ENCODE results near the gene CITED2. TPM values are rescaled to one million over a fixed set of nuclear protein-coding genes. Genes with fewer than 3 reads are reported as not detected.

CITED2 gene
- total and polyA plus RNA-seq, 8 donors, result 70.0 to 321 (median 132) TPM

DNA sequence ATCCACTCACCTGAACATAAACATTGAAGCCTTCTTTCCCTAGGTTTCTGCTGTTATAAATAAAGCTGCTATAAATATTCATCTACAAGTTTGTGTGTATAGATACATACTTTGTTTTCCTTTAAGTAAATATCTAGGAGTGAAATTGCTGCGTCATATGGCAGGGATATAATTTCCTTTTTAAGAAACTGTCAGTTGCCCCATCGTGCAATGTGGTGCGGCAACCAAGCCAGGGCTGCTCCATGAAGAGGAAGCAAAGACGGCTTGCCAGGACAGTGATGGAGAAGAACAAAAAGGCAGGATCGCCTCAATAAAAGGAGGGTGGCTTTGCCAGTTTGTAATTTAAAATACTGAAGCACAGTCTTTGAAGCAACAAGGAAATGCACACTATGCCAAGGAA is 36.6 kb downstream of the CITED2 start:
- H3K9me3 ChIP-seq, result no peaks in the 10 kb centered on the region
- ATAC-seq (peak; percentile 71), DNase-seq (peak in 2 of 4 donors; percentile 76 to 77)
- H3K36me3 ChIP-seq, result no peaks in the 10 kb centered on the region
- no peak overlapping the region for H3K4me3 ChIP-seq
- H3K27ac ChIP-seq, result peak overlapping the region in 1 of 2 donors; percentile 77
- intact Hi-C loops (cut with DNase I), result no loop called here
- no peaks in the 10 kb centered on the region for H3K27me3 ChIP-seq
- TF ChIP-seq, protein P1, sequence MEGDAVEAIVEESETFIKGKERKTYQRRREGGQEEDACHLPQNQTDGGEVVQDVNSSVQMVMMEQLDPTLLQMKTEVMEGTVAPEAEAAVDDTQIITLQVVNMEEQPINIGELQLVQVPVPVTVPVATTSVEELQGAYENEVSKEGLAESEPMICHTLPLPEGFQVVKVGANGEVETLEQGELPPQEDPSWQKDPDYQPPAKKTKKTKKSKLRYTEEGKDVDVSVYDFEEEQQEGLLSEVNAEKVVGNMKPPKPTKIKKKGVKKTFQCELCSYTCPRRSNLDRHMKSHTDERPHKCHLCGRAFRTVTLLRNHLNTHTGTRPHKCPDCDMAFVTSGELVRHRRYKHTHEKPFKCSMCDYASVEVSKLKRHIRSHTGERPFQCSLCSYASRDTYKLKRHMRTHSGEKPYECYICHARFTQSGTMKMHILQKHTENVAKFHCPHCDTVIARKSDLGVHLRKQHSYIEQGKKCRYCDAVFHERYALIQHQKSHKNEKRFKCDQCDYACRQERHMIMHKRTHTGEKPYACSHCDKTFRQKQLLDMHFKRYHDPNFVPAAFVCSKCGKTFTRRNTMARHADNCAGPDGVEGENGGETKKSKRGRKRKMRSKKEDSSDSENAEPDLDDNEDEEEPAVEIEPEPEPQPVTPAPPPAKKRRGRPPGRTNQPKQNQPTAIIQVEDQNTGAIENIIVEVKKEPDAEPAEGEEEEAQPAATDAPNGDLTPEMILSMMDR (IDR thresholded peaks at IDR 0.05), result no peak
- peaks cover 6 to 51% of the 10 kb centered on the region in 2 donors for H3K4me1 ChIP-seq

DNA sequence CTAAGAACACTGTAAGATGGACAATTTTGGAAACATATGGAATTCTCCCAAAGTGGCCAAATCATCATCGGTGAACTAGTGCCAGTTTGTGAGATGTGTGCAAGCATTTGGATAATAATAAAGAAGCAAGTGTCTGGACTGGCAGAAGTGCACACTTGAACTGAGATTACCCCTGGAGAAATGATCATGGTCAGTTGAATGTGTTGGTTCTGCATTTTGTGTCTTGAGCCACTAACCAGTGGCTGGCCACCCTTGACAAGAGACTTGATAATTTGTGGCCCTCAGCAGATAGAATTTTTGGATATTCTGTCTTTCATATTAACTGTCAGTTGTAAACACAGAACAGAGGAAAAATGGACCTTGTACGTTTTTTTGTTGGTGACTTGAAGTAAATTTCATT is 37.4 kb downstream of the CITED2 start:
- intact Hi-C loops (cut with DNase I), result no loop called here
- no peaks in the 10 kb centered on the region for H3K36me3 ChIP-seq
- H3K27me3 ChIP-seq, result no peaks in the 10 kb centered on the region
- peaks cover 6 to 51% of the 10 kb centered on the region in 2 donors for H3K4me1 ChIP-seq
- peak overlapping the region in 1 of 2 donors; percentile 77 for H3K27ac ChIP-seq
- ATAC-seq (no peak), DNase-seq (no peak)
- H3K9me3 ChIP-seq, result no peaks in the 10 kb centered on the region
- TF ChIP-seq, protein P1 (IDR thresholded peaks at IDR 0.05), result no peak
- H3K4me3 ChIP-seq, result no peak overlapping the region

DNA sequence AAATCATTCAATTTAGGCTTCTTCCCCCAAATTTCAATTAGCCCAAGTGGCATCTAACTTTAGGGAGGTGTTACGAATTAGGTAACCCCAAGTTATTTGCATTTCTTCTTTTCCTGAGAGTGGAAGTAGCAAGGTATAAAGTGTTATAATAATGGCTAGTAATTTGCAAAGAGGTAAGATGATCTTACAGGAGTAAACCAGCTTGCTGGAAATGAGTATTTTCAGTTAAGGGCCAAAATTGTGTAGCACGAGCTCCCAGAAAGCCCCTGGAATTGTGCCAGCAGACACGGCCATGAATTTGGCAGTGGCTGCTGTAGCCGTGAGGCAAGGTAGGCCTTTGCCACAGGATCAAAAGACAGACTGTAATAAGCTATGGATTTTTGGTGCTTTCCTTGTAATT is 38.0 kb downstream of the CITED2 start:
- DNase-seq (peak in 2 of 4 donors; percentile 23 to 46), ATAC-seq (no peak)
- H3K9me3 ChIP-seq, result no peaks in the 10 kb centered on the region
- TF ChIP-seq, protein P1 (IDR thresholded peaks at IDR 0.05), result no peak
- intact Hi-C loops (cut with DNase I), result no loop called here
- no peaks in the 10 kb centered on the region for H3K27me3 ChIP-seq
- no peaks in the 10 kb centered on the region for H3K36me3 ChIP-seq
- H3K4me1 ChIP-seq, result peaks cover 6 to 51% of the 10 kb centered on the region in 2 donors
- peak overlapping the region in 1 of 2 donors; percentile 77 for H3K27ac ChIP-seq
- H3K4me3 ChIP-seq, result no peak overlapping the region

DNA sequence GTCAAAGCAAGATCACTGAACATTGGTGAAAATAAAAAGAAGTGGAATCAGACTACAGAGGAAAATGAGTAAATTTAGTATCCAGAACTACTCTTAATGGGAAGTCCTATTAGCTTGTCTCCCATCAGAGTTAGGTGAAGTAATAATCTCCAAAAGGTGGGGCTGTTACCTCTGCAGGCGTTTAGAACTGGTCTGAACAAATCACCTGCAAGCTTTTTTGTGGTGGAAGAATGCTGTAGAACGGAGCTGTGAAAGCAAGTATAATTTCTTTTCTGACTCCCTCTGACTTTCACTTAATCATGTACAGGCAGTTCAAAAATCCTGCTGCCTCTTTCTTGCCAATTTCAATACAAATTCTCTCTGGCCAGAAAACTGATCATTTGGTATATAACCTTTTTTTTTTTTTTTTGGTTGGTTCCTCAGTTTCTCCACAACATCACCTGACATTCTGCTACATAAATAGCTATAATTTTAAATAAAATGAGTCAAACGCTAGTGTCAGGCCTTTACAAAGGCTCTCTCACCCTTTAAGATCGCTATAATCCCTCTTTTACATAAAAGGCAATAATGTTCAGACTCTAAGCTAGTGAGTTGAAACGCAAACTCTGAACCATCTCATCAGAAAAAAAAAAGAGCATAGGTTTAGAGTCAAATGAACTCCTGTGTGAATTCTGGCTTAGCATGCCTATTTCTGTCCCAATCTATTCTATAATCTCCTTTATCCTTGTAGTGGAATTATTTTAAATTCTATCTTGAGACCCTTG is 38.8 kb downstream of the CITED2 start:
- ATAC-seq (no peak), DNase-seq (no peak)
- TF ChIP-seq, protein P1 (IDR thresholded peaks at IDR 0.05), result no peak
- Histone ChIP-seq H3K27me3 (no peaks in the 10 kb centered on the region), H3K4me3 (no peak overlapping the region), H3K27ac (peak overlapping the region in 1 of 2 donors; percentile 77), H3K36me3 (no peaks in the 10 kb centered on the region), H3K9me3 (no peaks in the 10 kb centered on the region), H3K4me1 (peaks cover 6 to 51% of the 10 kb centered on the region in 2 donors)
- intact Hi-C loops (cut with DNase I), result no loop called here

DNA sequence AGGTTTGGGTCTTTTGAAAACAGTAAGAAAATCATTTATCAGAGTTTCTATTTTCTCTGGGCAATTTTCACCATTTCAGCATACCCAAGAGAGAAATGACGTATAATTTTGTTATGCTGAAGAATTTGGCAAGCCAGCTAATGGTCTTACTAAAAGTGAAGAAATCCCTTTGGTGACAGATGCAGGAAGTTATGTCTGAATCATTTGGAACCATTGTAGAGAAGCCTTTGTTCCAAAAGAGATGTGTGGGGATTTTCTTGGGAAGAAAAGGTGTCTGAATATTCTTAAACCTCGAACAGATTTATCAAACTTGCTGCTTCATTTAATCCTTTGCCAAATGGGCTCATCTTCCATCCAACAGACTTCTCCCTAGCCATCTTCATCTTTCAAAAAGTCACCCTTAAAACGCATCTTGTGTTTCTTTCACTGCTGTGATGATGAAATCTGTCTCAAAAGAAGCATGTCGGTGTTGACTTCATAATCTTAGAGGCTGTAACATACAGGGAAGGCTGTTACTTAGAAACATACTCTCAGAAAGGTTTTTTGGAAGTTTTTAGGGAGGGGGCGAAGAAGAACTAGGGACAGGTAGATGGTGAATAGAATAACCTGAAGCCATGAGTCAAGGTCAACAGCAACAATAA is 39.5 kb downstream of the CITED2 start:
- ATAC-seq (peak; percentile 55), DNase-seq (peak in 1 of 4 donors; percentile 27)
- intact Hi-C loops (cut with DNase I), result no loop called here
- no peak overlapping the region for H3K4me3 ChIP-seq
- H3K27me3 ChIP-seq, result no peaks in the 10 kb centered on the region
- peak overlapping the region in 1 of 2 donors; percentile 77 for H3K27ac ChIP-seq
- no peaks in the 10 kb centered on the region for H3K36me3 ChIP-seq
- H3K4me1 ChIP-seq, result peaks cover 6 to 51% of the 10 kb centered on the region in 2 donors
- TF ChIP-seq, protein P1 (IDR thresholded peaks at IDR 0.05), result no peak
- H3K9me3 ChIP-seq, result no peaks in the 10 kb centered on the region

Data from left lung (tissue), 10 donors.